ENCODE data around the gene CYB561A3.

Gene CYB561A3

GRCh38 chr11:61369372-61370348, 8.0 kb upstream of the CYB561A3 start:
- FAIRE-seq (no peak), DNase-seq (ENCODE audit: low spot score) (no peak)

- FAIRE-seq (no peak), DNase-seq (ENCODE audit: low spot score) (no peak)
These were observed 7.0 kb upstream of the CYB561A3 start for GRCh38 chr11:61368646-61369045.

GRCh38 chr11:61367406-61367805, 5.7 kb upstream of the CYB561A3 start:
- FAIRE-seq (no peak), DNase-seq (ENCODE audit: low spot score) (no peak)

GRCh38 chr11:61364012-61364675, 2.5 kb upstream of the CYB561A3 start:
- DNase-seq (ENCODE audit: low spot score) (no peak), FAIRE-seq (no peak)

- FAIRE-seq (no peak), DNase-seq (ENCODE audit: low spot score) (peak; percentile 33)
These were observed 827 bp upstream of the CYB561A3 start for GRCh38 chr11:61362542-61362875.

- no peak for FAIRE-seq
- DNase-seq (ENCODE audit: low spot score), result peak; percentile 14
These were observed 393 bp downstream of the CYB561A3 start for GRCh38 chr11:61361237-61361740.

- no peak for FAIRE-seq
- DNase-seq (ENCODE audit: low spot score), result no peak
These were observed 2.2 kb downstream of the CYB561A3 start for GRCh38 chr11:61359516-61359915.

DNA sequence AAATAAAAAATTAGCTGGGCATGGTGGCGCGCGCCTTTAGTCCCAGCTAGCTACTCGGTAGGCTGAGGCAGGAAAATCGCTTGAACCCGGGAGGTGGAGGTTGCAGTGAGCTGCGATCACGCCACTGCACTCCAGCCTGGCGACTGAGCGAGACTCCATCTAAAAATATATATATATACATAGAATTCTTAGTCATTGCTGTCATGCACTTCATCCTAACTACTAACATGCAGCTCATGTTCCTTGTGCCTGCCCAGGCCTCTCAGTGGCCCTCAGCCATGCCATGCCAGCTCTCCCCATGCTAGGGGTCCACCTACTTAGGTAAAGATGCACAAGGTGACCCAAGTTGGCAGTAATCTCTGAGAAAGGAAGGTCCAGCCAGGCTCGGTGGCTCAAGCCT, 3.1 kb downstream of the CYB561A3 start:
- DNase-seq (ENCODE audit: low spot score) (no peak), FAIRE-seq (no peak)

DNA sequence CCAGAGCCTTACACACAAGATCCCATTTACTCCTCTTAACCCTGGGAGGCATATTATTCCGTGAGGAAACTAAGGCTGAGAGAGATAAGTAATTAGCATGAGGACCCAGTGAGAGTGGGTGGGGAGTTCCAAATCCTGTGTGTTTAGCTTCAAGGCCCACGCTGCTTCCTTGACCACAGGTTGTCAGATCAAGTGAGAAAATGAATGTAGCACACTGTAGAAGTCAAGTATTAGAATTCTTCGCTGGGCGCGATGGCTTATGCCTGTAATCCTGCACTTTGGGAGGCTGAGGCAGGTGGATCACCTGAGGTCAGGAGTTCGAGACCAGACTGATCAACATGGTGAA, 3.8 kb downstream of the CYB561A3 start:
- FAIRE-seq (no peak), DNase-seq (ENCODE audit: low spot score) (no peak)

- FAIRE-seq (no peak), DNase-seq (ENCODE audit: low spot score) (no peak)
These were observed 4.3 kb downstream of the CYB561A3 start for GRCh38 chr11:61357233-61357893.

GRCh38 chr11:61356706-61357105, 5.0 kb downstream of the CYB561A3 start:
- no peak for FAIRE-seq
- DNase-seq (ENCODE audit: low spot score), result no peak

DNA sequence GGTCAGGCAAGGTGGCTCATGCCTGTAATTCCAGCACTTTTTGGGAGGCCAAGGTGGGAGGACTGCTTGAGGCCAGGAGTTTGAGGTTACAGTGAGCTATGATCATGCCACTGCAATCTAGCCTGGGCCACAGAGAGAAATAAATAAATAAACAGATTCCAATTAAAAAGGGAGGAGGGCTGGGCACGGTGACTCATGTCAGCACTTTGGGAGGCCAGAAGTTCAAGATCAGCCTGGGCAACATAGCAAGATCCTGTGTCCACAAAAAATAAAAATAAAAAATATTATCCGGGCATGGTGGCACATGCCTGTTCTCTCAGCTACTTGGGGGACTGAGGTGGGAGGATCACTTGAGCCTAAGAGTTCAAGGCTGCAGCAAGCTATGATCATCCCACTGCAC, 7.5 kb downstream of the CYB561A3 start:
- FAIRE-seq (no peak), DNase-seq (ENCODE audit: low spot score) (no peak)

DNA sequence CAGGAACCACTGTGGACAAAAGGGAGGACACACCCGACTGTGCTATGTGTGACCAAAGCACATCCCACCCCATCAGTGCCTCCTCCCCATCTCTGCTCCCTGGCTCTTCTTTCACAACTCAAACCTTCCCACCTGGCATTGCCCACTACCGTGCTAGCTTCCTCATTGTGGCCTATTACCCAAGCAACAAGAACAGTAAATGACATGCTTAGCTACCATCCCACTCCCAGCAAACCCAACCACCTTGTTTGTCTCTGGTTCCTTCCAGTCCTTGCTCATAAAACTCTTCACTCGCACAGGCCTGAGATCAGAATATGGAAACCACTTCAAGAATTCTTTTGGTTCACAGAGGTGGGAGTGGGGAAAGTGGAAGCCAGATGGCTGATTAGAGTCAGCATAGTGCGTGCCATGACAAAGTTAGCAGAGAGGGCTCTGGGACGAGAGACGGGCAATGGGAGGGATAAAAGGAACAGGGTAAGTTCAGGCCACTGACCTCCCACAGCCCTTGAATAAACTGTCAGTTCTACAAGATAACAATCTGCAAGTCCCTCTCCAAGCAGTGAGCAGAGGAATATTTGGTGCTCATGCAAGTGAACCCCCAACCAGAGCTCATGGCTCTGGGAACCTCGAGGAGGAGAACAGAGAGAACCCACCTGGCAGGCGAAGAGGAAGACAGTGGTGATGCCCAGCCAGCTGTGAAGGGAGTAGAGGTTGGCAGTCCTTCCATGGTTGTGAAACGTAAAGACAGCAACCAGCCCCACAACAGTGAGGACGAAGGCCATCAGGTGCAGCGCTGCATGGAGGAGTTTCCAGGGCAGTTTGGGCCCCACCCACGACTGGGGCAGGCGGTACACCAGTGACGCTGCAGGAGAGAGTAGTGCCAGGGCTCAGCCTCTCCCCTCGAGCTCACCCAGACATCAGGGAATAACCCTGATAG, 8.3 kb downstream of the CYB561A3 start:
- DNase-seq (ENCODE audit: low spot score) (no peak), FAIRE-seq (no peak)

DNA sequence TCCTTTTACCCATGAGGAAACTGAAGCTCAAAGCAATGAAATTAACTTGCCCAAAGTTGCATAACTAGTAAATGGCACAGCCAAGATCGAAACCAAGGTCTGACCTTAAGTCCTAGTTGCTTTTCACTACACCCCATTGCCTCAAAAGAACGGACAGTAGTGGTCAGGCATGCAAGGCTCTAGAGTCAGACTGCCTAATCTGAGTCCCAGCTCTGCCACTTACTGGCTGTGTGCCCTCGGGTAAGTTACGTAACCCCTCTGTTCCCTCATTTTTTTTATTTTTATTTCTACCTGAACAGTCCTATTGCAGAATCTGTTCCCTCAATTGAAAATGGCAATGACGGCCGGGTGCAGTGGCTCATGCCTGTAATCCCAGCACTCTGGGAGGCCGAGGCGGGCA, 9.6 kb downstream of the CYB561A3 start:
- FAIRE-seq (no peak), DNase-seq (ENCODE audit: low spot score) (no peak)

DNA sequence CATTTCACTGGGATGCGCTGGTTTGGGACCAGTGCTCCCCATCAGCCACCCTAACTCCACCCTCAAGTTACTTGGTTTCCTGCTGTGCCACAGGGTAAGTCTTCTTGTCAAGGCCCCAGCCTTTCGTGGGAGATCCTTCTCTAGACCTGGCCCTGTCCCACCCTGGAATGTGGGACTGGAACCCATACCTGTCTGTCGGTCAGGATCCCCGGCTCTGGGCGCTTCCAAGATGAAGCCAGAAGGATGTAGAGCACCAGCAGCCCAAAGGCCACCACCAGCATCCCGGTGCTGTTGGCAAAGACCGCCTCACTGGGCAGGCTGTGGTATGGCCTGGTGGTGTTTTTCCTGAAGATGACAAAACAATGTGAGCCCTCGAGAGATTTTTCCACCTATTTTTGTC, 10.9 kb downstream of the CYB561A3 start:
- DNase-seq (ENCODE audit: low spot score) (no peak), FAIRE-seq (no peak)

- no peak for FAIRE-seq
- DNase-seq (ENCODE audit: low spot score), result no peak
These were observed 11.3 kb downstream of the CYB561A3 start for GRCh38 chr11:61350336-61350735.

GRCh38 chr11:61349916-61350315, 11.8 kb downstream of the CYB561A3 start:
- FAIRE-seq (no peak), DNase-seq (ENCODE audit: low spot score) (no peak)

DNA sequence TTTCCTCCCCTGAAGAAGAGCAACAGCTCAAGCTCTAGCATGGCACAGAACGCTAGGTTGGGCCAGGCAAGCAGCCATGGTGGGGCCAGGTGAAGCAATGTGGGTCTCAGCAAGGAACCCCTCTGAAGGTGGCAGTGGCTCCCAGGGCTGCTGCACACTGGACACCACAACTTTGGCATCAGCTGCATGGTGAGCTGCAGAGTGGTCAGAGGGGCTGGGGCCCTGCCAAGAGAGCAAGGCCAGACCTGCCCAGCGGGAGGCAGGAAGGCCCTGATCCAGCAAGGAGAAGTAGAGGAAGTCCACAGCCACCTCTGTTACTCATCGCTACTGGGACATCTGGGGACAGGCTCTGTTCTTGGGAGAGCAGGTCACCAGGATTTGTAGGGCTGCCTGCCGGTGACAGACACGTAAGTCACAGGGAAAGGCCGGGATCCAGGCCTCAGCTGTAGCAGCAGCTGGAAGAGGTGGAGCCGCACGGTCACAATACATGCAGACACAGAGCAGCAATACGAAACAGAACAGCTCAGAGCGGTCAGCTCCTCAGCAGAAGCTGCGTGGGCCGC, 12.4 kb downstream of the CYB561A3 start:
- DNase-seq (ENCODE audit: low spot score) (no peak), FAIRE-seq (no peak)

GRCh38 chr11:61347916-61348461, 13.7 kb downstream of the CYB561A3 start:
- FAIRE-seq, result no peak
- DNase-seq (ENCODE audit: low spot score), result no peak
